Measurements from ENCODE around the gene PDLIM1. TPM values are rescaled to one million over a fixed set of nuclear protein-coding genes. Genes with fewer than 3 reads are reported as not detected.

PDLIM1 gene
- total and polyA plus RNA-seq, 2 of the 8 experiments (the other 6 are each of a cell fraction or from before 2014, with no cell fraction given): 169 to 245 TPM

DNA sequence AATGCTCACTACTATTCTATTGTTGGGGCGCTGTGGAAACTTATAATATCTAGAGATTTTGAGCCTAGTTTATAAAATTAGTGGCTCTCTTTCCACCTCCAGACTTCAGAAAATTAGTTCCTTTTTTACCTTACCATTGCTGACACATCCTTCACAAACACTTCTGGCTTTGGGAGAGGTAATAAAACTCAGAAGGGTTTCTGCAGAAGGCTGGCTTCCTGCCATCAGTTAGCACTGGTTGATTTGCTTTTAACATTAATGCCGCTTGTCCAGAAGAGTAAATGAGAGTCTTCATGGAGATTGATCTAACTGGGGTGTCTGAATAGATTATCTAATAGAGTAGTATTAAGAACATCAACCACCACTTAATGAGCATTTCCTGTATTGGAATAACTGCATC lies 76.4 kb downstream of the PDLIM1 start:
- no peak overlapping the region for H3K4ac ChIP-seq (replicated peaks; ENCODE audit: insufficient read length, low read depth, low read length)
- no peak overlapping the region for H3K23ac ChIP-seq (ENCODE audit: insufficient read length)
- no peaks in the 10 kb centered on the region for H3K23me2 ChIP-seq (ENCODE audit: low read depth, low read length)
- H3K27ac ChIP-seq (ENCODE audit: low read depth, low read length): no peak overlapping the region
- no peaks in the 10 kb centered on the region for H3K27me3 ChIP-seq (replicated peaks in 1 of 4; ENCODE audit: control insufficient read depth in 3 of 4, extremely low read depth in 1 of 4, insufficient read depth in 3 of 4, low read length in 3 of 4)
- H3K18ac ChIP-seq (ENCODE audit: extremely low read depth, low read length): no peak overlapping the region
- FAIRE-seq (no peak), DNase-seq (ENCODE audit: low read depth in 1 of 2, low spot score in 2 of 2) (no peak)
- no peaks in the 10 kb centered on the region for H3K79me2 ChIP-seq (ENCODE audit: control insufficient read depth in 1 of 2, insufficient read depth in 2 of 2, low read length in 2 of 2)
- ChIA-PET CTCF (ENCODE audit: partially characterized antibody) (no interaction called here), POLR2A (ENCODE audit: partially characterized antibody) (no interaction called here)
- H4K5ac ChIP-seq (ENCODE audit: insufficient read length, low read depth, low read length): no peak overlapping the region
- H4K8ac ChIP-seq (ENCODE audit: extremely low read depth, insufficient read depth, low read length): no peak overlapping the region
- H3K9me3 ChIP-seq (ENCODE audit: insufficient read depth in 2 of 2, low read depth in 1 of 2, low read length in 1 of 2): no peaks in the 10 kb centered on the region
- no peak overlapping the region for H2BK120ac ChIP-seq (replicated peaks; ENCODE audit: low read depth, low read length)
- no peak overlapping the region for H2AFZ ChIP-seq (ENCODE audit: low read length)
- H2AK5ac ChIP-seq (ENCODE audit: low read depth, low read length): no peak overlapping the region
- TF ChIP-seq SP2 (IDR thresholded peaks at IDR 0.05; ENCODE audit: low read length) (no peak), SP1 (IDR thresholded peaks at IDR 0.05; ENCODE audit: low read depth, low read length) (no peak), CEBPB (IDR thresholded peaks at IDR 0.05; ENCODE audit: low read depth, low read length) (no peak), RAD21 (IDR thresholded peaks at IDR 0.05 in 1 of 2, conservative IDR thresholded peaks at IDR 0.05 in 1 of 2; ENCODE audit: low read depth in 2 of 2, low read length in 2 of 2) (no peak), GABPA (IDR thresholded peaks at IDR 0.05; ENCODE audit: borderline replicate concordance, insufficient read depth, low read length) (no peak), POLR2A (IDR thresholded peaks at IDR 0.05; ENCODE audit: control extremely low read depth in 1 of 2, low read depth in 2 of 2, low read length in 2 of 2) (no peak), RXRA (IDR thresholded peaks at IDR 0.05; ENCODE audit: insufficient read depth, low read depth, low read length) (no peak), EGR1 (IDR thresholded peaks at IDR 0.05; ENCODE audit: borderline replicate concordance, low read depth, low read length) (no peak), CBX8 (IDR thresholded peaks at IDR 0.05; ENCODE audit: borderline replicate concordance, low read depth, low read length) (no peak), GTF2F1 (IDR thresholded peaks at IDR 0.05; ENCODE audit: borderline replicate concordance, low read depth, low read length) (no peak)
- TF ChIP-seq, protein P1, sequence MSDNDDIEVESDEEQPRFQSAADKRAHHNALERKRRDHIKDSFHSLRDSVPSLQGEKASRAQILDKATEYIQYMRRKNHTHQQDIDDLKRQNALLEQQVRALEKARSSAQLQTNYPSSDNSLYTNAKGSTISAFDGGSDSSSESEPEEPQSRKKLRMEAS (IDR thresholded peaks at IDR 0.05): no peak
- TF ChIP-seq, protein P2, sequence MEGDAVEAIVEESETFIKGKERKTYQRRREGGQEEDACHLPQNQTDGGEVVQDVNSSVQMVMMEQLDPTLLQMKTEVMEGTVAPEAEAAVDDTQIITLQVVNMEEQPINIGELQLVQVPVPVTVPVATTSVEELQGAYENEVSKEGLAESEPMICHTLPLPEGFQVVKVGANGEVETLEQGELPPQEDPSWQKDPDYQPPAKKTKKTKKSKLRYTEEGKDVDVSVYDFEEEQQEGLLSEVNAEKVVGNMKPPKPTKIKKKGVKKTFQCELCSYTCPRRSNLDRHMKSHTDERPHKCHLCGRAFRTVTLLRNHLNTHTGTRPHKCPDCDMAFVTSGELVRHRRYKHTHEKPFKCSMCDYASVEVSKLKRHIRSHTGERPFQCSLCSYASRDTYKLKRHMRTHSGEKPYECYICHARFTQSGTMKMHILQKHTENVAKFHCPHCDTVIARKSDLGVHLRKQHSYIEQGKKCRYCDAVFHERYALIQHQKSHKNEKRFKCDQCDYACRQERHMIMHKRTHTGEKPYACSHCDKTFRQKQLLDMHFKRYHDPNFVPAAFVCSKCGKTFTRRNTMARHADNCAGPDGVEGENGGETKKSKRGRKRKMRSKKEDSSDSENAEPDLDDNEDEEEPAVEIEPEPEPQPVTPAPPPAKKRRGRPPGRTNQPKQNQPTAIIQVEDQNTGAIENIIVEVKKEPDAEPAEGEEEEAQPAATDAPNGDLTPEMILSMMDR (IDR thresholded peaks at IDR 0.05; ENCODE audit: control extremely low read depth in 1 of 3, insufficient read depth in 1 of 3, low read depth in 1 of 3, low read length in 3 of 3): no peak
- H2BK5ac ChIP-seq (ENCODE audit: low read depth, low read length): no peak overlapping the region
- no peaks in the 10 kb centered on the region for H3K79me1 ChIP-seq (ENCODE audit: low read depth, low read length)
- no peak overlapping the region for H3K56ac ChIP-seq (replicated peaks; ENCODE audit: insufficient read length, low read depth, low read length)
- no peak overlapping the region for H3K9ac ChIP-seq (replicated peaks in 1 of 4; ENCODE audit: extremely low read depth in 1 of 4, low read depth in 3 of 4, low read length in 3 of 4)
- peaks cover 0 to 3% (median 0%) of the 10 kb centered on the region in 4 experiments; a peak in 1 of 8 replicates for H3K36me3 ChIP-seq (ENCODE audit: control insufficient read depth in 2 of 4, insufficient read depth in 4 of 4, low read length in 3 of 4)
- H4K20me1 ChIP-seq (replicated peaks in 1 of 2; ENCODE audit: control insufficient read depth in 1 of 2, insufficient read depth in 2 of 2, low read length in 2 of 2): no peaks in the 10 kb centered on the region
- H2BK12ac ChIP-seq (ENCODE audit: low read depth, low read length): no peak overlapping the region
- H3K4me3 ChIP-seq (ENCODE audit: extremely low read depth in 1 of 4, insufficient read depth in 2 of 4, low read depth in 3 of 4, low read length in 4 of 4): no peak overlapping the region
- no peak overlapping the region for H4K91ac ChIP-seq (replicated peaks; ENCODE audit: insufficient read length, low read length)
- H2BK20ac ChIP-seq (ENCODE audit: low read length): no peak overlapping the region
- no peak overlapping the region for H3K4me2 ChIP-seq (ENCODE audit: insufficient read depth in 1 of 2, low read depth in 2 of 2, low read length in 2 of 2)
- H2BK15ac ChIP-seq (ENCODE audit: low read length): no peak overlapping the region
- peaks cover 0 to under 1% (median under 1%) of the 10 kb centered on the region in 4 experiments; a peak in 2 of 7 replicates for H3K4me1 ChIP-seq (replicated peaks in 1 of 4; ENCODE audit: control insufficient read depth in 3 of 4, insufficient read depth in 4 of 4, low read length in 3 of 4)
- H3K14ac ChIP-seq (ENCODE audit: insufficient read length): no peak overlapping the region
- 93% methylated on average over 2 of the region's 2 CpGs; no CpG with 5 or more reads in 1 of the 2 experiments for whole genome bisulfite sequencing, 2 experiments (ENCODE audit: extremely low coverage in 1 of 2, insufficient coverage in 1 of 2, insufficient read length in 1 of 2, insufficient replicate concordance in 2 of 2, low coverage in 1 of 2, low lambda C conversion rate in 2 of 2, missing lambda C conversion rate in 1 of 2)

Measured in H1 (cell line).